CD14-positive monocyte (primary cell): ENCODE results near the gene ZNF407. TPM values are rescaled to one million over a fixed set of nuclear protein-coding genes. Genes with fewer than 3 reads are reported as not detected.

Experiments
- DNase-seq, 3 donors: peaks; one replicate each; pipeline ENCODE4 v3.0.0-alpha.2; 2011 to 2022
- H2AFZ ChIP-seq: 2 replicates; pipeline ENCODE4 v1.6.0; 2012; ENCODE audit warnings: mild to moderate bottlenecking, low read depth, low read length, inconsistent platforms; ENCODE audit not compliant: insufficient read depth, poor library complexity, severe bottlenecking
- H3K27ac ChIP-seq, 2 donors: 1 replicate in 1 of 2; 2 replicates in 1 of 2; pipeline ENCODE4 v1.5.1; 2012 to 2013; ENCODE audit warnings: low read length in 2 of 2, control low read depth in 1 of 2, inconsistent platforms in 1 of 2, low read depth in 1 of 2, mild to moderate bottlenecking in 1 of 2
- H3K27me3 ChIP-seq, 2 donors: one replicate each; pipeline versions ENCODE4 v1.6.0 to v1.6.1; 2011 to 2013; ENCODE audit warnings: low read length in 2 of 2; ENCODE audit not compliant: control insufficient read depth in 2 of 2, insufficient read depth in 2 of 2
- H3K36me3 ChIP-seq, 2 donors: replicated peaks in 1 of 2; 1 replicate in 1 of 2; 2 replicates in 1 of 2; pipeline versions ENCODE4 v1.5.1 to v1.6.1; 2012 to 2013; ENCODE audit warnings: low read length in 2 of 2, control low read depth in 1 of 2, inconsistent platforms in 1 of 2, mild to moderate bottlenecking in 1 of 2; ENCODE audit not compliant: insufficient read depth in 2 of 2, control insufficient read depth in 1 of 2
- H3K4me1 ChIP-seq, 2 donors: 1 replicate in 1 of 2; 2 replicates in 1 of 2; pipeline versions ENCODE4 v1.5.1 to v1.6.1; 2012 to 2013; ENCODE audit warnings: low read length in 2 of 2, control low read depth in 1 of 2, inconsistent platforms in 1 of 2, mild to moderate bottlenecking in 1 of 2, moderate library complexity in 1 of 2; ENCODE audit not compliant: insufficient read depth in 2 of 2, control insufficient read depth in 1 of 2
- H3K4me2 ChIP-seq: replicated peaks from 2 replicates; pipeline ENCODE3; 2012; ENCODE audit warnings: low read length, moderate library complexity, mild to moderate bottlenecking; ENCODE audit not compliant: poor library complexity, severe bottlenecking; ENCODE audit errors: extremely low read depth
- H3K4me3 ChIP-seq, 3 experiments: fragments of 200-600 bp in 1 of 3; sonication (generic) in 1 of 3; replicated peaks in 1 of 3; 1 replicate in 2 of 3; 2 replicates in 1 of 3; pipeline ENCODE4 v1.5.1; 2011 to 2013; ENCODE audit warnings: low read length in 3 of 3, mild to moderate bottlenecking in 3 of 3, control low read depth in 2 of 3, low read depth in 2 of 3, inconsistent platforms in 1 of 3, moderate library complexity in 1 of 3
- H3K79me2 ChIP-seq: 2 replicates; pipeline ENCODE4 v1.6.0; 2012; ENCODE audit warnings: mild to moderate bottlenecking, control low read depth, inconsistent platforms, low read length, moderate library complexity; ENCODE audit not compliant: insufficient read depth
- H3K9ac ChIP-seq: 2 replicates; pipeline ENCODE4 v1.6.0; 2017; ENCODE audit warnings: low read length, mild to moderate bottlenecking; ENCODE audit not compliant: insufficient read depth, poor library complexity, severe bottlenecking
- H3K9me3 ChIP-seq, 2 donors: replicated peaks in 1 of 2; 1 replicate in 1 of 2; 2 replicates in 1 of 2; pipeline versions ENCODE4 v1.5.1 to v1.6.1; 2012 to 2013; ENCODE audit warnings: low read length in 2 of 2, control low read depth in 1 of 2; ENCODE audit not compliant: control insufficient read depth in 1 of 2, insufficient read depth in 1 of 2
- H4K20me1 ChIP-seq: 2 replicates; pipeline ENCODE4 v1.6.0; 2012; ENCODE audit warnings: mild to moderate bottlenecking, low read length, control low read depth, moderate library complexity; ENCODE audit not compliant: insufficient read depth
- H3K27ac Mint-ChIP-seq, 7 donors: one replicate each; pipeline ENCODE4 v1.8.0; 2020; ENCODE audit warnings: mild to moderate bottlenecking in 7 of 7, mixed read lengths in 7 of 7, moderate library complexity in 6 of 7, inconsistent platforms in 2 of 7
- H3K27me3 Mint-ChIP-seq, 3 donors: one replicate each; pipeline ENCODE4 v1.8.0; 2021 to 2022; ENCODE audit warnings: low read depth in 3 of 3, mild to moderate bottlenecking in 3 of 3, mixed read lengths in 3 of 3, moderate library complexity in 3 of 3, inconsistent platforms in 1 of 3
- H3K36me3 Mint-ChIP-seq, 2 donors: one replicate each; pipeline ENCODE4 v1.8.0; 2020; ENCODE audit warnings: mixed read lengths in 2 of 2, inconsistent platforms in 1 of 2, mild to moderate bottlenecking in 1 of 2
- H3K4me1 Mint-ChIP-seq: one replicate; pipeline ENCODE4 v1.8.0; 2020; ENCODE audit warnings: mild to moderate bottlenecking, mixed read lengths
- H3K4me3 Mint-ChIP-seq, 2 donors: one replicate each; pipeline ENCODE4 v1.8.0; 2020; ENCODE audit warnings: mild to moderate bottlenecking in 2 of 2, mixed read lengths in 2 of 2, moderate library complexity in 1 of 2
- H3K9me3 Mint-ChIP-seq, 7 donors: one replicate each; pipeline ENCODE4 v1.8.0; 2020 to 2022; ENCODE audit warnings: mixed read lengths in 7 of 7, mild to moderate bottlenecking in 6 of 7, moderate library complexity in 6 of 7, inconsistent platforms in 2 of 7
- CTCF ChIP-seq: fragments of 200-600 bp; IDR thresholded peaks from one replicate; pipeline ENCODE4 v1.8.0; 2022; ENCODE audit warnings: antibody characterized with exemption, mild to moderate bottlenecking
- WGBS: methylation state at CpG from one replicate; pipeline ENCODE4 v1.1.5; 2013; ENCODE audit warnings: missing lambda C conversion rate; ENCODE audit not compliant: insufficient coverage; 5-methylcytosine and 5-hydroxymethylcytosine counted together
- intact Hi-C, 2 donors: fragments of 100-400 bp; cut with micrococcal nuclease; formaldehyde crosslinking; loops; one replicate each; pipeline versions ENCODE4 v1.15.0 to v1.15.1; 2023
- polyA plus RNA-seq, 3 donors: library from polyadenylated mRNA; depleted of rRNA in 1 of 3; unstranded in 2 of 3; stranded (reverse) in 1 of 3; fragments of 300-500 nt in 2 of 3; fragments of >200 nt in 1 of 3; fragmentation: Illumina TruSeq in 2 of 3; gene quantifications; 1 replicate in 2 of 3; 2 replicates in 1 of 3; pipeline ENCODE4 v1.2.3, GENCODE V29; 2012 to 2021

The ZNF407 gene
- polyA plus RNA-seq, 3 donors = 1.3 to 3.6 (median 1.6) TPM

GRCh38 chr18:75104483-75104882 is 506.8 kb downstream of the ZNF407 start:
- H3K9ac ChIP-seq = no peak overlapping the region
- H3K27ac Mint-ChIP-seq = no peak overlapping the region
- H3K4me2 ChIP-seq = no peak overlapping the region
- 93% methylated on average over 8 of the region's 15 CpGs for WGBS
- no peak for TF ChIP-seq CTCF
- no peaks in the 10 kb centered on the region for H4K20me1 ChIP-seq
- H3K9me3 Mint-ChIP-seq = peaks cover 4 to 15% (median 8%) of the 10 kb centered on the region in 7 donors
- no peaks in the 10 kb centered on the region for H3K27me3 Mint-ChIP-seq
- H3K4me3 ChIP-seq = no peak overlapping the region
- H3K36me3 ChIP-seq = no peaks in the 10 kb centered on the region
- no peak overlapping the region for H2AFZ ChIP-seq
- no peaks in the 10 kb centered on the region for H3K4me1 ChIP-seq
- H3K4me3 Mint-ChIP-seq = no peak overlapping the region
- no peaks in the 10 kb centered on the region for H3K27me3 ChIP-seq
- H3K79me2 ChIP-seq = no peaks in the 10 kb centered on the region
- DNase-seq = no peak
- peaks cover 0 to 13% of the 10 kb centered on the region in 2 donors for H3K9me3 ChIP-seq
- no peak overlapping the region for H3K27ac ChIP-seq
- intact Hi-C loops = no loop called here
- no peaks in the 10 kb centered on the region for H3K36me3 Mint-ChIP-seq
- H3K4me1 Mint-ChIP-seq = no peaks in the 10 kb centered on the region

GRCh38 chr18:75105551-75106254 is 508.0 kb downstream of the ZNF407 start:
- WGBS = 99% methylated on average over 7 of the region's 15 CpGs
- no peak overlapping the region for H3K4me3 Mint-ChIP-seq
- Histone ChIP-seq H2AFZ (no peak overlapping the region), H3K4me3 (no peak overlapping the region), H3K4me1 (no peaks in the 10 kb centered on the region), H4K20me1 (no peaks in the 10 kb centered on the region), H3K36me3 (no peaks in the 10 kb centered on the region), H3K27ac (no peak overlapping the region), H3K4me2 (no peak overlapping the region), H3K9me3 (peaks cover 0 to 10% of the 10 kb centered on the region in 2 donors), H3K27me3 (no peaks in the 10 kb centered on the region), H3K79me2 (no peaks in the 10 kb centered on the region), H3K9ac (no peak overlapping the region)
- H3K27me3 Mint-ChIP-seq = no peaks in the 10 kb centered on the region
- intact Hi-C loops = no loop called here
- H3K4me1 Mint-ChIP-seq = no peaks in the 10 kb centered on the region
- DNase-seq = no peak
- H3K27ac Mint-ChIP-seq = no peak overlapping the region
- H3K36me3 Mint-ChIP-seq = no peaks in the 10 kb centered on the region
- no peak for TF ChIP-seq CTCF
- H3K9me3 Mint-ChIP-seq = peaks cover 3 to 15% (median 8%) of the 10 kb centered on the region in 7 donors
